Bronchial epithelial cell (primary cell): ENCODE measurements around the gene RP9. TPM values are rescaled to one million over a fixed set of nuclear protein-coding genes. Genes with fewer than 3 reads are reported as not detected.

Source experiments
- DNase-seq: peaks from one replicate; pipeline ENCODE4 v3.0.0-alpha.2; 2010; ENCODE audit warnings: low read depth
- FAIRE-seq: peaks from 2 replicates; lab custom pipeline; 2011; peaks lifted over from hg19 to GRCh38; lab: Jason Lieb, UNC
- H3K27me3 ChIP-seq: 2 replicates; pipeline ENCODE4 v1.5.1; 2011; ENCODE audit warnings: low read length; ENCODE audit not compliant: control insufficient read depth, insufficient read depth
- H3K36me3 ChIP-seq: 2 replicates; pipeline ENCODE4 v1.5.1; 2011; ENCODE audit warnings: low read length; ENCODE audit not compliant: control insufficient read depth, insufficient read depth
- H3K4me3 ChIP-seq: 2 replicates; pipeline ENCODE4 v1.5.1; 2011; ENCODE audit warnings: mild to moderate bottlenecking, low read depth, low read length, control low read depth
- total RNA-seq: library from RNA; depleted of rRNA; stranded (reverse); fragments of >200 nt; gene quantifications from 2 replicates; pipeline ENCODE4 v1.2.1, GENCODE V29; 2014
- TF ChIP-seq, protein P1 (sequence below): IDR thresholded peaks from 2 replicates; pipeline ENCODE4 v1.5.1; 2011; ENCODE audit warnings: mild to moderate bottlenecking, moderate library complexity, low read length, control low read depth, inconsistent platforms; ENCODE audit not compliant: insufficient read depth, severe bottlenecking

RP9 gene
- total RNA-seq, 1 donor from 2014 or later, result 12.1 TPM

- TF ChIP-seq, protein P1, sequence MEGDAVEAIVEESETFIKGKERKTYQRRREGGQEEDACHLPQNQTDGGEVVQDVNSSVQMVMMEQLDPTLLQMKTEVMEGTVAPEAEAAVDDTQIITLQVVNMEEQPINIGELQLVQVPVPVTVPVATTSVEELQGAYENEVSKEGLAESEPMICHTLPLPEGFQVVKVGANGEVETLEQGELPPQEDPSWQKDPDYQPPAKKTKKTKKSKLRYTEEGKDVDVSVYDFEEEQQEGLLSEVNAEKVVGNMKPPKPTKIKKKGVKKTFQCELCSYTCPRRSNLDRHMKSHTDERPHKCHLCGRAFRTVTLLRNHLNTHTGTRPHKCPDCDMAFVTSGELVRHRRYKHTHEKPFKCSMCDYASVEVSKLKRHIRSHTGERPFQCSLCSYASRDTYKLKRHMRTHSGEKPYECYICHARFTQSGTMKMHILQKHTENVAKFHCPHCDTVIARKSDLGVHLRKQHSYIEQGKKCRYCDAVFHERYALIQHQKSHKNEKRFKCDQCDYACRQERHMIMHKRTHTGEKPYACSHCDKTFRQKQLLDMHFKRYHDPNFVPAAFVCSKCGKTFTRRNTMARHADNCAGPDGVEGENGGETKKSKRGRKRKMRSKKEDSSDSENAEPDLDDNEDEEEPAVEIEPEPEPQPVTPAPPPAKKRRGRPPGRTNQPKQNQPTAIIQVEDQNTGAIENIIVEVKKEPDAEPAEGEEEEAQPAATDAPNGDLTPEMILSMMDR, result no peak
- FAIRE-seq (no peak), DNase-seq (peak; percentile 63)
- Histone ChIP-seq H3K36me3 (no peaks in the 10 kb centered on the region), H3K27me3 (no peaks in the 10 kb centered on the region), H3K4me3 (no peak overlapping the region)
Observed at GRCh38 chr7:33111614-33112013, 2.4 kb upstream of the RP9 start.

DNA sequence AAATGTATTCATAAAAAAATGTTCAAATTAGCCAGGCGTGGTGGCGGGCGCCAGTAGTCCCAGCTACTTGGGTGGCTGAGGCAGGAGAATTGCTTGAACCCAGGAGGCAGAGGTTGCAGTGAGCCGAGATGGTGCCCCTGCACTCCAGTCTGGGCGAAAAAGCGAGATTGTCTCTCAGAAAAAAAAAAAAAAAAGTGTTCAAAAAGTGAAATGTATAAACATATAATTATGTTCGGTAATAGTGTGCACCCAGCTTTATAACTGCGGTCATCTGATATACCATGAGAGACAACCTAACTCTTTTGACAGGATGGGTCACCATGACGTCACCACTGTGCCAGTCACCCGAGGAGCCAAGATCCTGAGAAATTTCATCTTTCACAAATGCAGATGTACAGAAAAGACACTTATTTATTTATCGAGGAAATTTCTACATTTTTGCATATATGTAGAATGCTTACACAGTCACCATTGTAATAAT, 594 bp upstream of the RP9 start:
- H3K36me3 ChIP-seq, result no peaks in the 10 kb centered on the region
- peak overlapping the region; percentile 72 for H3K4me3 ChIP-seq
- FAIRE-seq (no peak), DNase-seq (peak; percentile 47)
- TF ChIP-seq, protein P1, result no peak
- H3K27me3 ChIP-seq, result no peaks in the 10 kb centered on the region

DNA sequence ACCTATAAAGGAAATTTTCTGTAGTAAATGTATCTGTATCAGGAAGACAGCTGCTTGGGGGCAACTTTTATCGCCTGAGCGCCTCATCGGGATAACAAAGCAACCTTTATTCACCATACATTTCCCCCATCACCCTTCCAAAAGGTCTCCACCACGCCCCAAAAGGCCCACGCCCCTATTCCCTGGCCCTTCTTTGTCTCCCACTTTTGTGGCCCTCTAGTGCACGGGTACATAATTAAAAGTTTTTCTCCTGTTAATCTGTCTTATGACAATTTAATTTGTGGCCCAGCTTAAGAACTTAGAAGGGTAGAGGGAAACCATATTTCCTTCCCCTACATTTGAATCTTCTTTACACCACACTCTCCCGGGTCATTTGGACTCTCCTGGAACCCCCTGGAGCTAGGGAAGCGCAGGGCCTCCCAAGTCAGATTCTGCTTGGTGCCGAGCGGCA, 625 bp downstream of the RP9 start:
- DNase-seq, result peak; percentile 43
- Histone ChIP-seq H3K36me3 (no peaks in the 10 kb centered on the region), H3K4me3 (peak overlapping the region; percentile 72), H3K27me3 (no peaks in the 10 kb centered on the region)
- FAIRE-seq, result no peak
- TF ChIP-seq, protein P1, result peak; percentile 12

- peaks cover 7% of the 10 kb centered on the region for H3K36me3 ChIP-seq
- no peaks in the 10 kb centered on the region for H3K27me3 ChIP-seq
- FAIRE-seq (no peak), DNase-seq (peak; percentile 59)
- TF ChIP-seq, protein P1, result peak; percentile 34
- H3K4me3 ChIP-seq, result peak overlapping the region; percentile 3
Observed at GRCh38 chr7:33107136-33108066, 1.8 kb downstream of the RP9 start.

DNA sequence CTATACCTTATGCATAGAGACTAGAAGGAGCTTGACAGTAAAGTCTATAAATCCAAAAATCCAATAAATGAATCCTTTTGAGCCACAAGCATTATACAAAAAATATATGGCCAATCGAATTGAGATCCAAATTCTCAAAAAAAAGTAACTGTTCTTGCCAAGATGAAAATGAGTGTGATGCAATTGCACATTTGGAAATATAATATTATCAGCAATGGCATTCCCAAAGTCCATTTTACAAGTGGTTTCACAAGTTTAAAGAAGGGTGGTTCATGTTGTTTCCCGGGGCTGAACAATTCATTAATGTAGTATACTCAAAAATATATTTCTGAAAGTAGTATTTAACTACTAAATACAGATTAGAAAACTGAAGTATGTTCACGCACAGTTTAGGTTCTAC, 7.3 kb downstream of the RP9 start:
- Histone ChIP-seq H3K36me3 (peaks cover 15% of the 10 kb centered on the region), H3K27me3 (no peaks in the 10 kb centered on the region), H3K4me3 (no peak overlapping the region)
- FAIRE-seq (no peak), DNase-seq (no peak)
- TF ChIP-seq, protein P1, result no peak
